Diencephalon (tissue), 1 donor: ENCODE results near the gene NOX1. TPM values are rescaled to one million over a fixed set of nuclear protein-coding genes. Genes with fewer than 3 reads are reported as not detected.

Experiments used
- small RNA-seq: library from RNA; depleted of rRNA; stranded (forward); fragments of <200 nt; gene quantifications from one replicate; pipeline ENCODE3, GENCODE V24; 2014
- total RNA-seq: library from RNA; depleted of rRNA; stranded (reverse); fragments of >200 nt; gene quantifications from one replicate; pipeline ENCODE4 v1.2.3, GENCODE V29; 2014

Gene NOX1
- total RNA-seq, result not detected

DNA sequence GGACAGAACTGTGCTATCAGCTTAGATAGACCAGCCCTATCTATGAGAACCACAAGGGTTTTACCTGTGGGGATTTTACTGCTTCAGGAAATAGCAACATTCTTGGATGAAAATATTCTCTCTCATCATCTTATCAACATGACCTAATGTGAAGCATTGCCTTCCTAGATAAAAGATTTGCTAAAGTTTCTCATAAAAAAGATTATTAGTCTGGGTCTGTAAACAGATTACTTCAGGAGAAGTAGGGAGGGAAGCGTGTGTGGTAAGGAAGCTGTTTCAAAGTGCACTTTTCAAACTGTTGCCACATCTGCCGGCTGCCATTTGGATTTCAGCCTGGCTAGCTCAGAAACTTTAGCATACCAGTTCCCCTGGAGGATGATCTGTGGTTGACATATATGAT is at the start of gene NOX1:
NOX1 (minus strand) TSS at position 35 of the 400 bp plus-strand sequence. CDS start 220 bp downstream, outside the sequence.

DNA sequence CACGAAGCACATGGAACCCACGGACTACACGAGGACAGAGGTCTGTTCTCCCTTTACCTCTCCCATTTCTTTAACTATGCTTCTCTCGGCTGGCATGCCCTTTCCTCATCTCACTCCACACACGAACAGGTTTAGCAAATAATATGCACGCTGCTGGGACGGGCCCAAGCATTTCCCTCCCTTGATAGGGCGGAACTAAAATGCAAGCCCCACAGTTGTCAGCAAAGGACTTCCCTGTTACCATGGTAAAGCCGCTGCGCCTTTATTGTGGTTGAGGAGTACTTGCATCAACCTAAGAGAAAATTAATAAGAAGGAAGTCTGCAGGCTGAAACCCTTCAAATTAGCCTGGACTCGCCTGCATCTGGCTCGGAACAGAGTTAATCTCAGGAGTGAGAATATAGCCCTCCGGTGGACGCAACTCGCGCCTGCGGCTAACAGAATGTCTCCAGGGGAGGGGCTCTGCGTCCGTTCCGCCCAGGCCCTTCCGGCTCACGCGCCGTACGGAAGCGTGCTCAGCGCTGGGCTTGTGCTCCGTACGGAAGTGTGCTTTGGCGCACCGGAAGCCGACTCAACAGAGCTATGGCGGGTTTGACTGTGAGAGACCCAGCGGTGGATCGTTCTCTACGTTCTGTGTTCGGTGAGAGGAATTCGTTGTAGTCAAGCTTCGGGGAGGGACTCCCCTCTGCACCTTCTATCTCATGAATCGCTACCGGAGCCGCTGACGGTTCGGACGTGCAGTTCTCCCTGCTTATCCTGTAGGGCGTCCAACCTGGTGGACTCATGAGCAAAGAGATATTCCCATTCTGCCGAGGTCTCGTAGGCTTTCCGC is 54.1 kb downstream of the NOX1 start, which contains the start of gene CSTF2:
CSTF2 (plus strand) TSS at position 555 of the 830 bp plus-strand sequence; CDS start at position 581, 26 bp downstream.

Small RNAs within 50 kb of the gene (small RNA-seq; reads per million reads assigned to genes)
- gene RF00411, result 0.13 reads per million

Other genes starting within 250 kb of the NOX1 start
- 41.1 TPM for gene TSPAN6, start 237.6 kb downstream of the NOX1 start, total RNA-seq
- gene SRPX2, start 230.2 kb downstream of the NOX1 start, total RNA-seq, result 0.69 TPM
- gene SYTL4, start 142.2 kb downstream of the NOX1 start, total RNA-seq, result 2.3 TPM
- gene CSTF2, start 54.0 kb downstream of the NOX1 start, total RNA-seq, result 14.1 TPM
- 0.23 TPM for gene XKRX, start 54.6 kb upstream of the NOX1 start, total RNA-seq
- not detected for gene ARL13A, start 95.3 kb upstream of the NOX1 start, total RNA-seq
- 9.7 TPM for gene TRMT2B, start 177.8 kb upstream of the NOX1 start, total RNA-seq
- 125 TPM for gene TMEM35A, start 204.5 kb upstream of the NOX1 start, total RNA-seq
- 10.1 TPM for gene CENPI, start 223.8 kb upstream of the NOX1 start, total RNA-seq